Fibroblast of the conjunctiva (primary cell): ENCODE data around the gene KHDC3L.

Experiments
- DNase-seq: peaks from one replicate; pipeline ENCODE4 v3.0.0-alpha.2; 2010; ENCODE audit warnings: low read depth

The KHDC3L gene

DNA sequence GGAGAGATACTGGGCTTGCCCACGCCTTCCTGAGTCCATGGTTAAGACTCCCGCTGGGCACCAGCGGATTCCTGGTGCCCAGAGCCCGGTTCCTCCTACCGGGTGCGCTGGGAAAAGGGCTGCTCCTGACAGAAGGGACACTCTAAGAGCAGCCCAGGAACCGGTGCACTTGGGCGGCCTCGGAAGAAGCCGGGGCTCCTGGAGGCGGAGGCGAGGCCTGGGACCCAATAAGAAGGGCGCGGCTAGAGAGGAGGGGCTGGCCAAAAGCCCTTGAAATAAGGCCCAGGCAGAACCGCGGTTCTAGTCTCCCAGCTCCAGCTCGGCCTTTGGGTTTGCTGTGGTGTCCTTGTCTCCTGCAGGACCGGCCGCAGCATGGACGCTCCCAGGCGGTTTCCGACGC lies at the start of gene KHDC3L:
Gene KHDC3L, plus strand, starts transcription at position 301 of the 400 bp plus-strand sequence. Its CDS starts 72 bp downstream, at position 373.
- no peak for DNase-seq

DNA sequence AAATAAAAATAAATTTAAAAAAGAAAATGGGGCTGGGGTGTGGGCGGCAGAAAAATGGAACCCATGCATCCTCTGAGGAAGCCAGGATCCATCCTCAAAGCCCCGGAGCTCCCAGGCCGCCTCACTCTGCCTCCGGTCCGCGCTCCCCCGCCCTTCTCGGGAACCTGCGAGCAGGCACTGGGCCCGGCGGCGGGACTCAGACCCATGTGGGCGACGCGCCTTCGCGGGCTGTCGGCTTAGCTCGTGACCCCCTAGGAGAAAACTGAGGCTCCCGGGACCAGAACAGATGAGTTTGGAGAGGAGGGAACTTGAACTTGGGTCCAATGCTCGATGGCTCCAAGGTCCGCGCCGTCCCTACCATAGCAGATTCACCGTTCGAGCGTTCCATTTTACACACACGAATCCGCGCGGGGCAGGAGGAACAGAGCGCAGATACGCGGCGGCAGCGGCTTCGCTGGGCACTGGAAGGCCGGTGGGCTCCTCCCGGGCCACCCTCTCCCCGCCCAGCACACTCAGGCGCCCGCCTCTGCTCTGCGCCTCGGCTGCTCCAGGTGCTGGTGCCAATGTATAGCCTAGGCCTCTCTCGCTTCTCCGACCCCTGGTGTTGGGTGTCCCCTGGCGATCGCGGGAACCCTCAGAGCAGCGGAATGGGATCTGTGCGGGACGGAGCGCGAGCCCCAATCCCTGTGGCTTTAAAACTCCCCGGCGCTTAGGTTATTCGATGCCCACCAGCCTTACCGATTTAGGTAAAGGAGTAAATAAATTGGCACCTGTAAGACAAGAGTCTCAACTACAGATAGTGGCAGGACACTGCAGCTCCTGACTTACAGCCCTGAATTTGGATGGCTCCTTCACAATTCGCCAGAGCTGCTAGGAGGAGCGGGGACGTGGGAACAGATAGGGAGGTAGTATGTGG lies 47.6 kb upstream of the KHDC3L start:
- no peak for DNase-seq

DNA sequence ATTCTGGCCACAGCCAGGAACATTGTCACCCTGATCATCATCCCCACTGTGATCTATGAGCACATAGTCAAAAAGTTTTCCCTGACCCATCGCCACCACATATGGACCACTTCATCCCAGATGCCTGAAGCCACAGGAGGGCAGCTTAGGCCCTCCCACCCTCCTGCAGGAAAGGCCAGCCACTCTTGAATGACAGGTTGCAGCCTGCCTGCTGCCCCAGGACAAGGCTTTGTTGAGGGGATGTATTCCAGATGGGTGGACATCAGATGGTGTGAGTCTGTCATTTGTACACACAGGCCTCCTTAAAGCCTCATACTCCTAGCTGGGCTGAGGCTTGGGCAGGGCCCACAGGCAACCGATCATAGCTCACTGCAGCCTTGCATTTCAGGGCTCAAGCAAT lies 39.1 kb upstream of the KHDC3L start:
- DNase-seq = no peak

DNA sequence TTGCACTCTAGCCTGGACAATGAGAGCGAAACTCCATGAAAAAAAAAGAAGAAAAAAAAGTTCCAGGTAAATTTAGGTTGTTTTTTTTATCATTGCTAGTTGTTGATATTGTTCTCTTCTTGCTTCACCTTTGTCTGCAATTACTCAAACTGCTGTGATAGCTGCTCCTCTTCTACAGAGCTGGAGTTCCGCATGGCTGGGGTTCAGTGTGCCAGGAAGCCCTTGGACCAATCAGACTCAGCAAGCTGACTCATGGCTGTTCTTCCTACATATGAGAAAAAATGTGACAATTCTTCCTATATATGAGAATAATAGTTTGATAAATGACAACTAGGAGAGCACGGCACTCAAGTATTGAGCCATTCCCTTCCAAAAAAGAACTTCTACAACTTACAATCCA lies 36.8 kb upstream of the KHDC3L start:
- no peak for DNase-seq

DNA sequence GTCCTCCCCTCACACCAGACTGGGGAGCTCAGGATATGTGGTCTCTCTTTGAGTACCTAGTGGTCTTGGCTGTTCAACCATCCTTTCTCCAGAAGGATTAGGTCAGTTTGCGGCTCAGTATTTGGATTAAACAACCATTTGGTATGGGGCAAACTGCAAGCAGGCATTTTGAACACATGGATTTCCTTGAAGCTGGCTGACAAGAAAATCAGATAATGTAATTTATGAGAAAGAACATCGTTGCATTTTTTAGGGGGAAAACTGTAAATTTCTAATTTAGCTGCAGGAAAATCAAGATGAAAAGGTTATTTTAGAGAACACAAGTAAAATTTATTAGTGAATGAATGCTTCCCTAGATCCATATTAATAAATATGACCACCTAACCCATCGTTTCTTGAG lies 33.7 kb upstream of the KHDC3L start:
- DNase-seq = no peak

DNA sequence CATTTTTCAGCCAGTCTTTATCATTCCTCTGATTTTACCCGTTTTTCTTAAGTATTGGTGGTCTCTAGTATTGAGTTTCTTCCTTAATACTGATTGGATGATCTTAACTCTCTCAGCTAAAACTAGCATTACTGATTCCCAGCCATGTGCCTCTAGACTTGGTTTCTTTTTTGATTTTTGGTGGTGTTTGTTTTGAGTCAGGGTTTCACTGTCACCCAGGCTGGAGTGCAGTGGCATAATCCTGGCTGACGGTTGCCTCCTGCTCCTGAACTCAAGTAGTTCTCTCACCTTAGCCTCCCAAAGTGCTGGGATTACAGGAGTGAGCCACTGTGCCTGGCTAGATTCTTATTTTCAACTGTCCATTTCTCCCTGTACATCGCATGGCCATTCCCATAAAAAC lies 33.3 kb upstream of the KHDC3L start:
- DNase-seq = no peak

GRCh38 chr6:73339340-73339739 lies 23.1 kb upstream of the KHDC3L start:
- no peak for DNase-seq

- DNase-seq = no peak
Observed at GRCh38 chr6:73340048-73340447, 22.4 kb upstream of the KHDC3L start.

DNA sequence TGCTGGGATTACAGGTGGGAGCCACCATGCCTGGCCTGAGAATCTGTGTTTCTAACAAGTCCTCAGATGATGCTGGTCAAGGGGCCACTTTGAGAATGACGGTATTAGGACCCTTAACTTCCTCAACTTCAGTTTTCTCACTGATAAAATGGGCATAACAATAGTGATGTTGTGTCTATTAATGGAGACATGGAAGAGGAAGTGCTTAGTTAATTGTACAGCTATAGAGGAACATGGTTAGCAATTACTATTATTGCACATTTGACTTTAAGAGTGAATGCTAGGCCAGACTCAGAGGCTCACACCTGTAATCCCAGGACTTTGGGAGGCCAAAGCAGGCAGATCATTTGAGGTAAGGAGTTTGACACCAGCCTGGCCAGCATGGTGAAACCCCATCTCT lies 21.1 kb upstream of the KHDC3L start:
- no peak for DNase-seq

DNA sequence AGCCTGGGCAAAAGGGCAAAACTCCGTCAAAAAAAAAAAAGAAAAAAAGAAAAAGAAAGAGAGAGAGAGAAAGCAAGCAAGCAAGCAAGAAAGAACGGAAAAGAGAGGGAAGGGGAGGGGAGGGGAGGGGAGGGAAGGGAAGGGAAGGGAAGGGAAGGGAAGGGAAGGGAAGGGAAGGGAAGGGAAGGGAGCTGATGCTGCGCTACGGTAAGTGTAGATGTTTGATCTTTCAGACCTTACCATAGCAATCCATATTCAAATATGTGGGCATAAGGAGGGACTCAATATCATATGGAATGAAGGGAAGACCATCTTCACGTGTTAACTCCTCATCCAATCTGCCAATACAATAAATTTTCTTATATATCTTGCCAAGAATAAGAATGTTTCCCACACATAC lies 20.3 kb upstream of the KHDC3L start:
- no peak for DNase-seq

DNA sequence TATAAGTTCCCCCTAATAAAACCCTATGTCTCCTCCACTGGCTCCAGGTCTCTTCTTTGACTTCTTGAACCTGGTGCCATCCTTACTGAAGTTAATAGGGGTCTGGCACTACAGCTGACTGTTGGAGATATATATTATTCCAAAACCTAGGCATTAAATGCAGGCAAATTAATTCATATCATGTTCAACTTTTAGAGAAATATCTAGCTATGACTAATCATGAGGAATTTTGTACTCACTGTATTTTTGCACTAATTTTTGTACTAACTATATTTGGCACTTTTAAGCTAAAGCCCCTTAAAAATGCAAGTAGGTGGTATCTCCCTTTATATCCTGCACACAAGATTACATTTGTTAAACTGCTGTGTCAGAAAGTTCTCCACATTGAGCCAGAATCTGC lies 19.3 kb upstream of the KHDC3L start:
- DNase-seq = no peak

- no peak for DNase-seq
Observed at GRCh38 chr6:73348550-73349204, 13.8 kb upstream of the KHDC3L start.

- DNase-seq = no peak
Observed at GRCh38 chr6:73349311-73349710, 13.1 kb upstream of the KHDC3L start.

- DNase-seq = no peak
Observed at GRCh38 chr6:73353636-73354593, 8.5 kb upstream of the KHDC3L start, which contains the start of gene DPPA5. TSS of gene DPPA5 (minus strand) at chr6:73354276. CDS start at chr6:73354225, 51 bp downstream.

DNA sequence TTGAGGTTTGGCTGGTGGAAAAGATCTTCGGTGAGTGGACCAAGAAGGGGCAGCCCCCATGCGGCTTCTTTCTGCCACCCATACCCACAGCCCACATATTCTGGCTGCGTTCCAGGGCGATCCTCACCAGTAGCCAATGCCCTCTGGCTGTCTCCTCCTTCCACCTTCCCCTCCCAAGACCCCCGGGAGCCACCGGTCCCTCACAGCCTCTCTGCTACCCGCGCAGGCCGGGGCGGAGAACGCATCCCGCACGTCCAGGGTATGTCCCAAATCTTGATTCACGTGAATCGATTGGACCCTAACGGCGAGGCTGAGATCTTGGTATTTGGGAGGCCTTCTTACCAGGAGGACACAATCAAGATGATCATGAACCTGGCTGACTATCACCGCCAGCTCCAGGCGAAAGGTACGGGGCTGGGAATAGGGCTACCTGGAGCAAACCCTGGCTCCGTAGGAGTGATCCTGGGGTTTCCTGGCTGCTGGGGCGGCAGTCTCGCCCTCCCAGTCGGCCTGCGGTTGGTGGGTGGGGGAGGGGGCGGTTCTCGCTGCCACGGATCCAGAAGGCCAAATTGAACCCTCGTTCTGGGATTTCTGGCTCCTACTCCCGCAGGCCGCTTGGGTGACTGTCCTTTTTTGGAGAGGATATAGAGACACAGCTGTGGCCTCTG lies 545 bp downstream of the KHDC3L start:
- no peak for DNase-seq

- DNase-seq = no peak
Observed at GRCh38 chr6:73363537-73363875, 1.0 kb downstream of the KHDC3L start.

- no peak for DNase-seq
Observed at GRCh38 chr6:73364121-73364520, 1.7 kb downstream of the KHDC3L start.

DNA sequence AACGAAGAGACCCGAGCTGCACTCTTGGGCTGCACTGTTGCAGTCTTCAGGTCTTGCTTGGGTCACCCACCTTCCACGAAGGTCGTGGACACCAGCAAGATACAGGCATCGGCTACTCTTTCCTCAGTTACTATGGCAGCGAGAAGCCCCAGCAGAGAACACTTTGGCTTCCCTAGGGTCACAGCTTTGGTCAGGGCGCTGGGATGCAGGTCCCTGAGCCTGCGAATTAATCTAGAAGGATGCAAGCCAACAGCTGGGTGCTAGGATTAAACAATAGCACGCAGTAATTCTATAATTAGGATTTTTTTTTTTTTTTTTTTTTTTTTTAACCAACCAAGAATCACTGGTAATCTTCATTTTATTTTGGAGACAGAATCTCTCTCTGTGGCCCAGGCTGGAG lies 2.1 kb downstream of the KHDC3L start:
- no peak for DNase-seq

DNA sequence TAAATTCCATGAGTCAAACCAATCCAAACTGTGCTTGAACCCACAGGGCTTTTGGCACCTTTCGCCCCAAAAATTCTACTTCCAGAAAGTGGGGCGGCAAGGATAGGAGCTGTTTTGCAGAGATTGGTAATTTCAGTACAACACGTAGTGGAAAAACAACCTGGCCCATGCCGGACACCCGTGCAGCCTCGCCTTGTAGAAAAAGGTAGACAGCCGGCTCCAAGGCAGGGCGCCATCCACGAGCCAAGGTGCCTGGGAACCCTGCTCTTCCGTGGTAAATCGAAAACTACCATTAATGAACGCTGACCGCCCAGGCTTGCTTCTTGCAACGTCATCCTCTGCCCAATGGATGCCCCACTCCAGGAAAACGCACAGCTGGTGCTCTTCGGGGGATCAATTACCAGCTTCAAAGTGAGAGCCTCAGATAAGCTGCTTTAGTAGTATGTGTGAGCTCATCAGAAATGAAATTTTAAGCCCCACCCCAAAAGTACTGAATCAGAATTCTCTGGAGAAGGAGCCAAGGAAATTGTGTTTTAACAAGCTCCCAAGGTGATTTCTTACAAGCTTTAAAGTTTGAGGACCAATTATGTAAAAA lies 5.4 kb downstream of the KHDC3L start:
- DNase-seq = no peak

DNA sequence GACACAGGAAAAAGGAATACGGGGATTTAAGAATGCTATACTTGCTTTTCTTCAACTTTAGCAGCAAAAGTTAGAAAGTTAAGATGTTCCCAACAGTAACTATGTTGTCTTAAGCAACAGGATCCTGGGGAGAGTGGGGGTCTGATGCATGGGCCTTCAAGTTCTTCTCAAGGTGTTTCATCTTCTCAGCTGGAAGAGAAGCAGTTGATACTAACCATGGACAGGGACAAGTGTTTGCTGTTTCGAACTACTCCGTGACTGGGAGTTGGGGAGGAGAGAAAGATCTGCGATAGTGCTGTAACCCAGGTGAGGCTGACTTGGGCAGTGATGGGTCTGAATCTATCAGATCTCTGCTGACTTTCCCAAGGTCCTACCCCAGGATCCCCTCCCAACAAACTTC lies 6.2 kb downstream of the KHDC3L start:
- no peak for DNase-seq

GRCh38 chr6:73369157-73369556 lies 6.7 kb downstream of the KHDC3L start:
- DNase-seq = no peak
